Measurements from ENCODE around the gene CEBPG.

The CEBPG gene

GRCh38 chr19:33350538-33351309 lies 22.8 kb upstream of the CEBPG start:
- no peaks in the 10 kb centered on the region for H3K36me3 ChIP-seq (ENCODE audit: control insufficient read depth, insufficient read depth, low read length)
- no peak overlapping the region for H3K4me3 ChIP-seq (ENCODE audit: low read depth, low read length)
- no peaks in the 10 kb centered on the region for H3K27me3 ChIP-seq (ENCODE audit: control insufficient read depth, insufficient read depth, low read length)
- no peak overlapping the region for H3K9ac ChIP-seq (ENCODE audit: low read length)
- peaks cover 5% of the 10 kb centered on the region; the same call in 1 of the 2 replicates for H3K9me3 ChIP-seq (ENCODE audit: control insufficient read depth, insufficient read depth, low read depth, low read length)
- H3K4me1 ChIP-seq (ENCODE audit: control insufficient read depth, insufficient read depth, low read length): no peaks in the 10 kb centered on the region
- H3K27ac ChIP-seq (ENCODE audit: low read depth, low read length): no peak overlapping the region

- no peak overlapping the region for H3K4me3 ChIP-seq (ENCODE audit: low read depth, low read length)
- peaks cover 6% of the 10 kb centered on the region; the same call in 1 of the 2 replicates for H3K9me3 ChIP-seq (ENCODE audit: control insufficient read depth, insufficient read depth, low read depth, low read length)
- no peak overlapping the region for H3K9ac ChIP-seq (ENCODE audit: low read length)
- H3K4me1 ChIP-seq (ENCODE audit: control insufficient read depth, insufficient read depth, low read length): no peaks in the 10 kb centered on the region
- no peaks in the 10 kb centered on the region for H3K27me3 ChIP-seq (ENCODE audit: control insufficient read depth, insufficient read depth, low read length)
- no peaks in the 10 kb centered on the region for H3K36me3 ChIP-seq (ENCODE audit: control insufficient read depth, insufficient read depth, low read length)
- no peak overlapping the region for H3K27ac ChIP-seq (ENCODE audit: low read depth, low read length)
Measured at GRCh38 chr19:33355535-33355934, 18.0 kb upstream of the CEBPG start.

- Histone ChIP-seq H3K9ac (ENCODE audit: low read length) (no peak overlapping the region), H3K4me1 (ENCODE audit: control insufficient read depth, insufficient read depth, low read length) (no peaks in the 10 kb centered on the region), H3K27me3 (ENCODE audit: control insufficient read depth, insufficient read depth, low read length) (0 out of 2 replicates have a peak, but pooled peaks cover under 1% of the 10 kb centered on the region), H3K9me3 (ENCODE audit: control insufficient read depth, insufficient read depth, low read depth, low read length) (peaks cover 6% of the 10 kb centered on the region; the same call in 1 of the 2 replicates), H3K27ac (ENCODE audit: low read depth, low read length) (no peak overlapping the region), H3K36me3 (ENCODE audit: control insufficient read depth, insufficient read depth, low read length) (no peaks in the 10 kb centered on the region), H3K4me3 (ENCODE audit: low read depth, low read length) (no peak overlapping the region)
Measured at GRCh38 chr19:33357556-33357955, 16.0 kb upstream of the CEBPG start.

- Histone ChIP-seq H3K27ac (ENCODE audit: low read depth, low read length) (no peak overlapping the region), H3K27me3 (ENCODE audit: control insufficient read depth, insufficient read depth, low read length) (0 out of 2 replicates have a peak, but pooled peaks cover 5% of the 10 kb centered on the region), H3K9me3 (ENCODE audit: control insufficient read depth, insufficient read depth, low read depth, low read length) (peaks cover 6% of the 10 kb centered on the region; the same call in 1 of the 2 replicates), H3K36me3 (ENCODE audit: control insufficient read depth, insufficient read depth, low read length) (no peaks in the 10 kb centered on the region), H3K4me3 (ENCODE audit: low read depth, low read length) (no peak overlapping the region), H3K9ac (ENCODE audit: low read length) (no peak overlapping the region), H3K4me1 (ENCODE audit: control insufficient read depth, insufficient read depth, low read length) (no peaks in the 10 kb centered on the region)
Measured at GRCh38 chr19:33358408-33358807, 15.1 kb upstream of the CEBPG start.

GRCh38 chr19:33359581-33359980 lies 13.9 kb upstream of the CEBPG start:
- H3K9ac ChIP-seq (ENCODE audit: low read length): no peak overlapping the region

GRCh38 chr19:33362508-33363228 lies 10.8 kb upstream of the CEBPG start:
- no peaks in the 10 kb centered on the region for H3K9me3 ChIP-seq (ENCODE audit: control insufficient read depth, insufficient read depth, low read depth, low read length)
- H3K27ac ChIP-seq (ENCODE audit: low read depth, low read length): no peak overlapping the region
- H3K27me3 ChIP-seq (ENCODE audit: control insufficient read depth, insufficient read depth, low read length): peaks cover 5% of the 10 kb centered on the region; the same call in 1 of the 2 replicates
- no peak overlapping the region for H3K9ac ChIP-seq (ENCODE audit: low read length)
- H3K4me1 ChIP-seq (ENCODE audit: control insufficient read depth, insufficient read depth, low read length): no peaks in the 10 kb centered on the region
- H3K36me3 ChIP-seq (ENCODE audit: control insufficient read depth, insufficient read depth, low read length): no peaks in the 10 kb centered on the region
- H3K4me3 ChIP-seq (ENCODE audit: low read depth, low read length): no peak overlapping the region

More at GRCh38 chr19:33359581-33359980, 13.9 kb upstream of the CEBPG start:
- Histone ChIP-seq H3K9me3 (ENCODE audit: control insufficient read depth, insufficient read depth, low read depth, low read length) (peaks cover 6% of the 10 kb centered on the region; the same call in 1 of the 2 replicates), H3K4me1 (ENCODE audit: control insufficient read depth, insufficient read depth, low read length) (no peaks in the 10 kb centered on the region), H3K36me3 (ENCODE audit: control insufficient read depth, insufficient read depth, low read length) (no peaks in the 10 kb centered on the region), H3K27ac (ENCODE audit: low read depth, low read length) (no peak overlapping the region), H3K4me3 (ENCODE audit: low read depth, low read length) (no peak overlapping the region), H3K27me3 (ENCODE audit: control insufficient read depth, insufficient read depth, low read length) (peaks cover 5% of the 10 kb centered on the region; the same call in 1 of the 2 replicates)

- Histone ChIP-seq H3K4me3 (ENCODE audit: low read depth, low read length) (no peak overlapping the region), H3K36me3 (ENCODE audit: control insufficient read depth, insufficient read depth, low read length) (no peaks in the 10 kb centered on the region), H3K27ac (ENCODE audit: low read depth, low read length) (no peak overlapping the region), H3K4me1 (ENCODE audit: control insufficient read depth, insufficient read depth, low read length) (no peaks in the 10 kb centered on the region), H3K9ac (ENCODE audit: low read length) (no peak overlapping the region), H3K27me3 (ENCODE audit: control insufficient read depth, insufficient read depth, low read length) (peaks cover 5% of the 10 kb centered on the region; the same call in 1 of the 2 replicates), H3K9me3 (ENCODE audit: control insufficient read depth, insufficient read depth, low read depth, low read length) (no peaks in the 10 kb centered on the region)
Measured at GRCh38 chr19:33363476-33363875, 10.0 kb upstream of the CEBPG start.

- Histone ChIP-seq H3K4me3 (ENCODE audit: low read depth, low read length) (no peak overlapping the region), H3K27me3 (ENCODE audit: control insufficient read depth, insufficient read depth, low read length) (peaks cover 5% of the 10 kb centered on the region; the same call in 1 of the 2 replicates), H3K9me3 (ENCODE audit: control insufficient read depth, insufficient read depth, low read depth, low read length) (no peaks in the 10 kb centered on the region)
Measured at GRCh38 chr19:33365691-33366090, 7.8 kb upstream of the CEBPG start.

GRCh38 chr19:33366127-33366526 lies 7.4 kb upstream of the CEBPG start:
- H3K27me3 ChIP-seq (ENCODE audit: control insufficient read depth, insufficient read depth, low read length): peaks cover 5% of the 10 kb centered on the region; the same call in 1 of the 2 replicates
- H3K27ac ChIP-seq (ENCODE audit: low read depth, low read length): no peak overlapping the region
- H3K4me3 ChIP-seq (ENCODE audit: low read depth, low read length): no peak overlapping the region
- H3K9me3 ChIP-seq (ENCODE audit: control insufficient read depth, insufficient read depth, low read depth, low read length): no peaks in the 10 kb centered on the region
- no peaks in the 10 kb centered on the region for H3K4me1 ChIP-seq (ENCODE audit: control insufficient read depth, insufficient read depth, low read length)
- H3K9ac ChIP-seq (ENCODE audit: low read length): no peak overlapping the region
- no peaks in the 10 kb centered on the region for H3K36me3 ChIP-seq (ENCODE audit: control insufficient read depth, insufficient read depth, low read length)

More at GRCh38 chr19:33365691-33366090, 7.8 kb upstream of the CEBPG start:
- no peaks in the 10 kb centered on the region for H3K4me1 ChIP-seq (ENCODE audit: control insufficient read depth, insufficient read depth, low read length)
- no peak overlapping the region for H3K9ac ChIP-seq (ENCODE audit: low read length)
- H3K27ac ChIP-seq (ENCODE audit: low read depth, low read length): no peak overlapping the region
- H3K36me3 ChIP-seq (ENCODE audit: control insufficient read depth, insufficient read depth, low read length): no peaks in the 10 kb centered on the region

- Histone ChIP-seq H3K9ac (ENCODE audit: low read length) (no peak overlapping the region), H3K9me3 (ENCODE audit: control insufficient read depth, insufficient read depth, low read depth, low read length) (no peaks in the 10 kb centered on the region), H3K27ac (ENCODE audit: low read depth, low read length) (no peak overlapping the region), H3K27me3 (ENCODE audit: control insufficient read depth, insufficient read depth, low read length) (peaks cover 5% of the 10 kb centered on the region; the same call in 1 of the 2 replicates), H3K4me1 (ENCODE audit: control insufficient read depth, insufficient read depth, low read length) (no peaks in the 10 kb centered on the region), H3K36me3 (ENCODE audit: control insufficient read depth, insufficient read depth, low read length) (no peaks in the 10 kb centered on the region), H3K4me3 (ENCODE audit: low read depth, low read length) (no peak overlapping the region)
Measured at GRCh38 chr19:33366897-33367296, 6.6 kb upstream of the CEBPG start.

All from HUES6 (cell line).